ENCODE data around the gene OPA1.

DNA sequence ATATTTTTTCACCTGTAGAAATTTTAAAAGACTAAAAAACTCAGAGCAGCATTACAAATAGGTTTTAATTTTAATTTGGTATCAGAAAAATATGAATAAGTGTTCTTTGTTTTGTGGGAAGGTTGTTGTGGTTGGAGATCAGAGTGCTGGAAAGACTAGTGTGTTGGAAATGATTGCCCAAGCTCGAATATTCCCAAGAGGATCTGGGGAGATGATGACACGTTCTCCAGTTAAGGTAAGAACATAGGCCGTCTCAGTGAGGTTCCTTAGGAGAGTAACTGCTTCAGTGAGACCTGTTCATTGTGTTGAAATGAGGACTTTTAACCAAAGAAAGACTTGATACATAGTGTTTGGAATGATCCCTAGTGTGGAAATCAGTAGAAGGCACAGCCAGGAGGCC, 44.8 kb downstream of the OPA1 start:
- TF ChIP-seq EZH2phosphoT487 (IDR thresholded peaks at IDR 0.05; ENCODE audit: borderline replicate concordance, low read length) = no peak
- TF ChIP-seq, protein P1, sequence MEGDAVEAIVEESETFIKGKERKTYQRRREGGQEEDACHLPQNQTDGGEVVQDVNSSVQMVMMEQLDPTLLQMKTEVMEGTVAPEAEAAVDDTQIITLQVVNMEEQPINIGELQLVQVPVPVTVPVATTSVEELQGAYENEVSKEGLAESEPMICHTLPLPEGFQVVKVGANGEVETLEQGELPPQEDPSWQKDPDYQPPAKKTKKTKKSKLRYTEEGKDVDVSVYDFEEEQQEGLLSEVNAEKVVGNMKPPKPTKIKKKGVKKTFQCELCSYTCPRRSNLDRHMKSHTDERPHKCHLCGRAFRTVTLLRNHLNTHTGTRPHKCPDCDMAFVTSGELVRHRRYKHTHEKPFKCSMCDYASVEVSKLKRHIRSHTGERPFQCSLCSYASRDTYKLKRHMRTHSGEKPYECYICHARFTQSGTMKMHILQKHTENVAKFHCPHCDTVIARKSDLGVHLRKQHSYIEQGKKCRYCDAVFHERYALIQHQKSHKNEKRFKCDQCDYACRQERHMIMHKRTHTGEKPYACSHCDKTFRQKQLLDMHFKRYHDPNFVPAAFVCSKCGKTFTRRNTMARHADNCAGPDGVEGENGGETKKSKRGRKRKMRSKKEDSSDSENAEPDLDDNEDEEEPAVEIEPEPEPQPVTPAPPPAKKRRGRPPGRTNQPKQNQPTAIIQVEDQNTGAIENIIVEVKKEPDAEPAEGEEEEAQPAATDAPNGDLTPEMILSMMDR (IDR thresholded peaks at IDR 0.05; ENCODE audit: low read depth, low read length, poor library complexity, severe bottlenecking) = no peak

Data from DOHH2 (cell line).